Measurements from ENCODE around the gene EPB41L4A. TPM values are rescaled to one million over a fixed set of nuclear protein-coding genes. Genes with fewer than 3 reads are reported as not detected.

EPB41L4A gene
- total RNA-seq = 0.12 and 1.9 TPM in 2 replicates

GRCh38 chr5:112419164-112419985, at the start of gene EPB41L4A:
EPB41L4A (minus strand) TSS chr5:112419277; CDS start chr5:112419039, 238 bp downstream.

Small RNAs within 50 kb of the gene (small RNA-seq; reads per million reads assigned to genes)
- not detected for gene AC010265.1
- not detected for gene HMGB3P16
- 94.8 reads per million, percentile 98 among the genes with 10 or more reads in this experiment for gene SNORA13

All from hair follicle dermal papilla cell (primary cell).